Peyer's patch (tissue), 4 donors: ENCODE data around the gene HNRNPL. TPM values are rescaled to one million over a fixed set of nuclear protein-coding genes. Genes with fewer than 3 reads are reported as not detected.
"Not testable (repeated sequence)": the region's sequence is repeated elsewhere in the genome, so short reads cannot be mapped to it uniquely, and the experiment has no call there.

Experiments
- DNase-seq, 3 donors: peaks; one replicate each; pipeline ENCODE4 v3.0.0-alpha.2; 2017 to 2019
- H3K27ac ChIP-seq, 4 donors: fragments of 200-600 bp; sonication (generic); one replicate each; pipeline ENCODE4 v1.5.1; 2016 to 2019
- H3K27me3 ChIP-seq, 2 donors: fragments of 200-600 bp; sonication (generic); one replicate each; pipeline ENCODE4 v1.5.1; 2019
- H3K36me3 ChIP-seq, 3 donors: fragments of 200-600 bp; sonication (generic); one replicate each; pipeline ENCODE4 v1.5.1; 2016 to 2019
- H3K4me1 ChIP-seq, 4 donors: fragments of 200-600 bp; sonication (generic); one replicate each; pipeline ENCODE4 v1.5.1; 2016 to 2019
- H3K4me3 ChIP-seq, 4 donors: fragments of 200-600 bp; sonication (generic); 1 replicate in 3 of 4; 2 replicates in 1 of 4; pipeline ENCODE4 v1.5.1; 2016 to 2019; ENCODE audit warnings: mild to moderate bottlenecking in 1 of 4
- H3K9me3 ChIP-seq, 4 donors: fragments of 200-600 bp; sonication (generic); one replicate each; pipeline ENCODE4 v1.5.1; 2016 to 2019; ENCODE audit warnings: mild to moderate bottlenecking in 1 of 4
- POLR2A ChIP-seq, 2 donors: fragments of 450-650 bp; IDR thresholded peaks; one replicate each; pipeline ENCODE4 v1.5.1; 2017; ENCODE audit warnings: antibody characterized with exemption in 2 of 2, mild to moderate bottlenecking in 2 of 2, moderate library complexity in 2 of 2
- total RNA-seq, 4 donors: library from RNA; depleted of rRNA; stranded (reverse); fragments of >200 nt; gene quantifications; one replicate each; pipeline ENCODE4 v1.1.0, GENCODE V29; 2016
- TF ChIP-seq, protein P1 (sequence below), 6 experiments: fragments of 450-650 bp in 4 of 6; fragments of 200-600 bp in 2 of 6; sonication (generic) in 1 of 6; IDR thresholded peaks; one replicate each; pipeline ENCODE4 v1.5.1; 2017 to 2019; ENCODE audit warnings: antibody characterized with exemption in 6 of 6, mild to moderate bottlenecking in 3 of 6, moderate library complexity in 1 of 6

The HNRNPL gene
- total RNA-seq, 4 donors from 2014 or later = 149 to 229 (median 186) TPM

DNA sequence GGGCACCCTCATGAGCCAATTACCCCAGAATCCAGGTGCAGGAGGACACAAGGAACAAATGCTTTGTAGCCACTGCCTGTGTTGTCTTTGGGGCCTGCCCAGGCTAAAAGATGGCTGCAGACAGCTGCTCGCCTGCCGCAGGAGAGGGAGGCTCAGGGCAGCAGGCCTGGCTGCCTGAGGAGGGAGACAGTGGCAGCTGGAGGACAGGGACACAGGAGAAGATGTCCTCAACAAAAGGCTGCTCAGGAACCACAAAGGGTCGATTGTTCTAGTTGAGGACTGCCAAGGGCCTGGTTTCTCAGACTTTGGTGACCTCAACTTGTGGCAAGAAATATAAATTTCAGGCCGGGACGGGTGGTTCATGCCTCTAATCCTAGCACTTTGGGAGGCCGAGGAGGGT, 42.0 kb upstream of the HNRNPL start:
- H3K4me3 ChIP-seq = no peak overlapping the region
- DNase-seq = no peak
- peaks cover 0 to 42% (median 0%) of the 10 kb centered on the region in 3 donors for H3K36me3 ChIP-seq
- H3K9me3 ChIP-seq = no peaks in the 10 kb centered on the region
- no peak overlapping the region for H3K27ac ChIP-seq
- no peaks in the 10 kb centered on the region for H3K27me3 ChIP-seq
- H3K4me1 ChIP-seq = no peaks in the 10 kb centered on the region
- TF ChIP-seq, protein P1, sequence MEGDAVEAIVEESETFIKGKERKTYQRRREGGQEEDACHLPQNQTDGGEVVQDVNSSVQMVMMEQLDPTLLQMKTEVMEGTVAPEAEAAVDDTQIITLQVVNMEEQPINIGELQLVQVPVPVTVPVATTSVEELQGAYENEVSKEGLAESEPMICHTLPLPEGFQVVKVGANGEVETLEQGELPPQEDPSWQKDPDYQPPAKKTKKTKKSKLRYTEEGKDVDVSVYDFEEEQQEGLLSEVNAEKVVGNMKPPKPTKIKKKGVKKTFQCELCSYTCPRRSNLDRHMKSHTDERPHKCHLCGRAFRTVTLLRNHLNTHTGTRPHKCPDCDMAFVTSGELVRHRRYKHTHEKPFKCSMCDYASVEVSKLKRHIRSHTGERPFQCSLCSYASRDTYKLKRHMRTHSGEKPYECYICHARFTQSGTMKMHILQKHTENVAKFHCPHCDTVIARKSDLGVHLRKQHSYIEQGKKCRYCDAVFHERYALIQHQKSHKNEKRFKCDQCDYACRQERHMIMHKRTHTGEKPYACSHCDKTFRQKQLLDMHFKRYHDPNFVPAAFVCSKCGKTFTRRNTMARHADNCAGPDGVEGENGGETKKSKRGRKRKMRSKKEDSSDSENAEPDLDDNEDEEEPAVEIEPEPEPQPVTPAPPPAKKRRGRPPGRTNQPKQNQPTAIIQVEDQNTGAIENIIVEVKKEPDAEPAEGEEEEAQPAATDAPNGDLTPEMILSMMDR (IDR thresholded peaks at IDR 0.05) = no peak
- TF ChIP-seq POLR2A (IDR thresholded peaks at IDR 0.05) = no peak

DNA sequence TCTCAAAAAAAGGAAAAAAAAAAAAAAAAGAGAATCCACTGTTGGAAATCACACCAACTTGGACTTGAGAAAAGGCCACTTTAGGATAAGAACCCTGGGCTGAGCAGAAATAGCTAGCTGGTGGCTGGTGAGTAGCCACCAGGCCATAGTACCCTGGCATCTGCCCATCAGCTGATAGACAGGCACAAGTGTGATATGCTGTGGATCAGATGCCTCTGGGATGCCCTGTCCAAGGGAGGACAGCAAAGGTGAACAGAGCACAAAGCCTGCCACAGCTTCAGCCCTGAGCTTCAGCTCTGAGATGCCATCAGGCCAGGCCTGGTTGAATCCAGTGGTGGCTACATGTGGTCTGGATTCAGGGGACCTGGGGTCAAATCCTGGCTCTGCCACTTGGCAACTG, 40.9 kb upstream of the HNRNPL start:
- no peaks in the 10 kb centered on the region for H3K9me3 ChIP-seq
- no peak overlapping the region for H3K27ac ChIP-seq
- H3K36me3 ChIP-seq = peaks cover 0 to 42% (median 0%) of the 10 kb centered on the region in 3 donors
- no peak overlapping the region for H3K4me3 ChIP-seq
- H3K4me1 ChIP-seq = no peaks in the 10 kb centered on the region
- DNase-seq = no peak
- H3K27me3 ChIP-seq = no peaks in the 10 kb centered on the region
- TF ChIP-seq, protein P1 (IDR thresholded peaks at IDR 0.05) = no peak
- no peak for TF ChIP-seq POLR2A (IDR thresholded peaks at IDR 0.05)

DNA sequence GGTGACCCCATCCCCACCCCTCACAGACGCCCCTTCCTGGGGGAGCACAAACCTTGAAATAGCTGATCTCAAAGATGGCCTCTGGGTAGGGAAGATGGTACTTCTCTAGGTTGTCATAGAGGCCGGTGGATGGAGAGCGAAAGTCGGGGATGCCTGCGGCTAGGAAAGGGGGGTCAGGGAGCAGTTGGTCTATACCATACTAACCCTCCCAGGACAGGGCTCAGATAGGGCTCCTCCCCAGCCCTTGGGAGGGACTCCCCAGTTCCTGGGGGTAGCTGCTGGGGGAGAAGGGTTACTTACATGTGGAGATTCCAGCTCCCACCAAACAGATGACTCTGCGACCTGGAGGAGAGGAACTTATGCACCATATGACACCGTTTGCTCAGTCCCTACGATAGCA, 40.0 kb upstream of the HNRNPL start:
- TF ChIP-seq POLR2A (IDR thresholded peaks at IDR 0.05) = no peak
- TF ChIP-seq, protein P1 (IDR thresholded peaks at IDR 0.05) = no peak
- Histone ChIP-seq H3K4me1 (no peaks in the 10 kb centered on the region), H3K27me3 (no peaks in the 10 kb centered on the region), H3K9me3 (no peaks in the 10 kb centered on the region), H3K27ac (no peak overlapping the region), H3K36me3 (peaks cover 0 to 42% (median 0%) of the 10 kb centered on the region in 3 donors), H3K4me3 (no peak overlapping the region)
- DNase-seq = no peak

DNA sequence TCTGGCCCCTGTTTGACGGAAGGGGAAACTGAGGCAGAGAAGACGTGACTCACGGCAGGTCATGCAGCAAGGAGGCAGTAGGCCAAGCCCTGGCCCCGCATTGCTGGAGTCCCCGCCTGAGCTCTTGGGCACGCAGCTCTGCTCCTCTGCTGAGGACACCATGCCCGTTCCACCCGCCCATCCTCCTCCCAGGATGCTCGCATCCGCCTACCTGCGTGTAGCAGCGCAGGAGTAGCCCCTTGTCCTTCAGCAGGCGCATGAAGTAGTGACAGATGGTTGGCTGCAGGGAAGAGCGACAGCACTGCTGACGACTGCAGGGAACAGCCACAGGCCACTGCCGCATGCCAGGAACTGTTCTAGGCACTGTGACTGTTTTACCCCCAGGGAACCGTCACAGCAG, 39.1 kb upstream of the HNRNPL start:
- Histone ChIP-seq H3K27ac (no peak overlapping the region), H3K36me3 (peaks cover 0 to 42% (median 0%) of the 10 kb centered on the region in 3 donors), H3K4me3 (no peak overlapping the region), H3K4me1 (no peaks in the 10 kb centered on the region), H3K27me3 (no peaks in the 10 kb centered on the region), H3K9me3 (no peaks in the 10 kb centered on the region)
- no peak for DNase-seq
- TF ChIP-seq POLR2A (IDR thresholded peaks at IDR 0.05) = no peak
- TF ChIP-seq, protein P1 (IDR thresholded peaks at IDR 0.05) = no peak

DNA sequence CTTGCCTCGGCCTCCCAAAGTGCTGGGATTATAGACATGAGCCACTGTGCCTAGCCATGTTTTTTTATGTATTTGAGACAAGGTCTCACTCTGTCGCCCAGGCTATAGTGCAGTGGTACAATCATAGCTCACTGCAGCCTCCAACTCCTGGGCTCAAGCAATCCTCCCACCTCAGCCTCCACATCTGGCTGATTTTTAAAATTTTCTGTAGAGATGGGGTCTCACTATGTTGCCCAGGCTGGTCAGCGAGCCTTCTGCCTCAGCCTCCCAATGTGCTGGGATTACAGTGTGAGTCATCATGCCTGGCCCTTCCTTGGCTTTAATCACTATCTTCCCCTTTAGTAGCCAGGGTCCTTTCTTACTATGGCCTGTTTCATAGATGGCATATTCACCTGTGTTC, 34.9 kb upstream of the HNRNPL start:
- not testable (repeated sequence) for H3K27ac ChIP-seq, H3K9me3 ChIP-seq, H3K27me3 ChIP-seq, DNase-seq, H3K4me1 ChIP-seq, H3K4me3 ChIP-seq
- peaks cover 0 to 51% (median 0%) of the 10 kb centered on the region in 3 donors for H3K36me3 ChIP-seq

DNA sequence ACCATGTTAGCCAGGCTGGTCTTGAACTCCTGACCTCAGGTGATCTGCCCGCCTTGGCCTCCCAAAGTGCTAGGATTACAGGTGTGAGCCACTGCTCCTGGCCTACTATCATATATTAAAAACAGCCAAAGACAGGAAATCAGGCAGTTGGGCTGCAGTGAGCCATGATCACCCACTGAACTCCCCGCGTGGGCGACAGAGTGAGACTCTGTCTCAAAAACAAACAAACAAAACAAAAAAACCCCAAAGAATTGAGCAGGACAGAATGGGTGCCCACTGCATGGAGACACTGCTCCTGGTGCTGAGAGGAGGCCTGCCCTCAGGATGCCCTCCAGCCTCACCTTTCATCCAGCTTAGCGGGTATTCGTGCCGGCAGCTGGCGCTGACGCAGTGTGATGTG, 33.5 kb upstream of the HNRNPL start:
- H3K9me3 ChIP-seq = no peaks in the 10 kb centered on the region
- DNase-seq = no peak
- no peak overlapping the region for H3K27ac ChIP-seq
- TF ChIP-seq, protein P1 (IDR thresholded peaks at IDR 0.05) = no peak
- no peak for TF ChIP-seq POLR2A (IDR thresholded peaks at IDR 0.05)
- no peaks in the 10 kb centered on the region for H3K27me3 ChIP-seq
- peaks cover 0 to 43% (median 0%) of the 10 kb centered on the region in 3 donors for H3K36me3 ChIP-seq
- no peak overlapping the region for H3K4me3 ChIP-seq
- peaks cover 7 to 16% (median 14%) of the 10 kb centered on the region in 4 donors for H3K4me1 ChIP-seq
